SK-N-SH (cell line): ENCODE results near the gene LGALS3. TPM values are rescaled to one million over a fixed set of nuclear protein-coding genes. Genes with fewer than 3 reads are reported as not detected.

ENCODE experiments used
- CTCF ChIA-PET: fragments of 300-600, 350-600 bp; formaldehyde crosslinking; extraction: SDS; loops from one replicate; lab custom pipeline; 2021; lab: Yijun Ruan, JAX
- POLR2A ChIA-PET: fragments of 350-600 bp; sonication (Branson Sonifier 250); formaldehyde crosslinking; extraction: SDS; loops from one replicate; lab custom pipeline; 2020; ENCODE audit warnings: antibody characterized with exemption, inconsistent platforms; lab: Yijun Ruan, JAX
- DNase-seq: peaks from one replicate; pipeline ENCODE4 v3.0.0; 2012
- H2AFZ ChIP-seq: fragments of 200-600 bp; sonication (generic); 2 replicates; pipeline ENCODE4 v1.8.1; 2016; ENCODE audit warnings: antibody characterized with exemption, mild to moderate bottlenecking, low read depth
- H3F3A ChIP-seq: fragments of 200-600 bp; sonication (generic); replicated peaks from 2 replicates; pipeline ENCODE3; 2016; ENCODE audit warnings: antibody characterized with exemption, mild to moderate bottlenecking; ENCODE audit not compliant: insufficient read depth
- H3K27ac ChIP-seq, 2 experiments: fragments of 200-500 bp in 1 of 2; fragments of 200-600 bp in 1 of 2; sonication (Bioruptor generic) in 1 of 2; sonication (generic), shearing (Covaris generic) in 1 of 2; 2 replicates each; pipeline versions ENCODE4 v1.5.1 to v1.6.1; 2014 to 2016; ENCODE audit warnings: low read depth in 2 of 2, inconsistent platforms in 1 of 2, low read length in 1 of 2, mild to moderate bottlenecking in 1 of 2, mixed read lengths in 1 of 2
- H3K27me3 ChIP-seq: fragments of 200-600 bp; sonication (generic), shearing (Covaris generic); 2 replicates; pipeline ENCODE4 v1.6.1; 2016; ENCODE audit warnings: mixed run types; ENCODE audit not compliant: insufficient read depth
- H3K36me3 ChIP-seq, 2 experiments: fragments of 200-500 bp in 1 of 2; fragments of 200-600 bp in 1 of 2; sonication (Bioruptor generic) in 1 of 2; sonication (generic) in 1 of 2; replicated peaks in 1 of 2; 2 replicates each; pipeline versions ENCODE3 to v1.5.1; 2014 to 2016; ENCODE audit warnings: low read length in 1 of 2, mild to moderate bottlenecking in 1 of 2; ENCODE audit not compliant: insufficient read depth in 2 of 2, control insufficient read depth in 1 of 2
- H3K4me1 ChIP-seq, 2 experiments: fragments of 200-500 bp in 1 of 2; fragments of 200-600 bp in 1 of 2; sonication (Bioruptor generic) in 1 of 2; sonication (generic), shearing (Covaris generic) in 1 of 2; 2 replicates each; pipeline versions ENCODE4 v1.5.1 to v1.6.1; 2014 to 2016; ENCODE audit warnings: low read depth in 1 of 2, low read length in 1 of 2, mixed run types in 1 of 2; ENCODE audit not compliant: insufficient read depth in 2 of 2, control insufficient read depth in 1 of 2
- H3K4me2 ChIP-seq: fragments of 200-600 bp; sonication (generic), shearing (Covaris generic); 2 replicates; pipeline ENCODE4 v1.6.1; 2017; ENCODE audit warnings: mixed run types
- H3K4me3 ChIP-seq, 2 experiments: fragments of 200-500 bp in 1 of 2; fragments of 200-600 bp in 1 of 2; sonication (Bioruptor generic) in 1 of 2; sonication (generic), shearing (Covaris generic) in 1 of 2; 2 replicates each; pipeline versions ENCODE4 v1.5.1 to v1.8.1; 2014 to 2016; ENCODE audit warnings: low read depth in 2 of 2, inconsistent platforms in 1 of 2, low read length in 1 of 2, mild to moderate bottlenecking in 1 of 2, mixed read lengths in 1 of 2, moderate library complexity in 1 of 2
- H3K79me2 ChIP-seq: fragments of 200-600 bp; sonication (generic); 2 replicates; pipeline ENCODE4 v1.8.1; 2017; ENCODE audit warnings: mild to moderate bottlenecking; ENCODE audit not compliant: insufficient read depth
- H3K9ac ChIP-seq: fragments of 200-600 bp; sonication (generic); 2 replicates; pipeline ENCODE4 v1.6.1; 2017; ENCODE audit warnings: mixed run types
- H3K9me2 ChIP-seq: fragments of 200-600 bp; sonication (generic); 2 replicates; pipeline ENCODE4 v1.6.1; 2017; ENCODE audit warnings: mixed run types
- H3K9me3 ChIP-seq: fragments of 200-600 bp; sonication (generic); 2 replicates; pipeline ENCODE4 v1.6.1; 2017; ENCODE audit warnings: mixed run types, mild to moderate bottlenecking, moderate library complexity
- H4K20me1 ChIP-seq: fragments of 200-600 bp; sonication (generic); 2 replicates; pipeline ENCODE4 v1.6.1; 2017; ENCODE audit warnings: mild to moderate bottlenecking, mixed run types; ENCODE audit not compliant: insufficient read depth
- MEF2A ChIP-seq: IDR thresholded peaks from 2 replicates; pipeline ENCODE4 v1.4.0; 2012; ENCODE audit warnings: low read depth, borderline replicate concordance
- NFIC ChIP-seq: IDR thresholded peaks from 2 replicates; pipeline ENCODE4 v1.4.0; 2012; ENCODE audit warnings: borderline replicate concordance
- POLR2AphosphoS5 ChIP-seq: IDR thresholded peaks from 2 replicates; pipeline ENCODE4 v1.6.1; 2012; ENCODE audit warnings: low read depth, low read length
- RCOR1 ChIP-seq: fragments of 150-350 bp; IDR thresholded peaks from 2 replicates; pipeline ENCODE4 v1.6.1; 2017; ENCODE audit warnings: antibody characterized with exemption, low read length
- SIN3A ChIP-seq: IDR thresholded peaks from 2 replicates; pipeline ENCODE4 v1.6.1; 2012; ENCODE audit warnings: low read depth, mild to moderate bottlenecking, low read length, moderate library complexity, borderline replicate concordance
- WGBS: methylation state at CpG from one replicate; pipeline ENCODE4 v1.1.6; 2017; ENCODE audit warnings: low lambda C conversion rate; 5-methylcytosine and 5-hydroxymethylcytosine counted together
- polyA plus RNA-seq, 3 experiments: library from polyadenylated mRNA; depleted of rRNA; stranded (reverse); fragments of >200 nt; gene quantifications; 2 replicates each; pipeline ENCODE4 v1.2.3, GENCODE V29; 2012
- TF ChIP-seq, protein P1 (sequence below): IDR thresholded peaks from 2 replicates; pipeline ENCODE4 v1.4.0; 2012; ENCODE audit warnings: low read depth, borderline replicate concordance
- TF ChIP-seq, protein P2 (sequence below): IDR thresholded peaks from 2 replicates; pipeline ENCODE4 v1.4.0; 2012; ENCODE audit warnings: low read depth
- TF ChIP-seq, protein P3 (sequence below): fragments of 200-600 bp; sonication (generic); IDR thresholded peaks from 2 replicates; pipeline ENCODE4 v1.6.1; 2017; ENCODE audit warnings: antibody characterized with exemption, mild to moderate bottlenecking, moderate library complexity
- TF ChIP-seq, protein P4 (sequence below): fragments of 150-350 bp; IDR thresholded peaks from 2 replicates; pipeline ENCODE4 v1.6.1; 2016; ENCODE audit warnings: mild to moderate bottlenecking, low read depth, low read length

LGALS3 gene
- polyA plus RNA-seq, 1 of the 3 experiments (the other 2 are of a cell fraction) = 59.8 TPM

DNA sequence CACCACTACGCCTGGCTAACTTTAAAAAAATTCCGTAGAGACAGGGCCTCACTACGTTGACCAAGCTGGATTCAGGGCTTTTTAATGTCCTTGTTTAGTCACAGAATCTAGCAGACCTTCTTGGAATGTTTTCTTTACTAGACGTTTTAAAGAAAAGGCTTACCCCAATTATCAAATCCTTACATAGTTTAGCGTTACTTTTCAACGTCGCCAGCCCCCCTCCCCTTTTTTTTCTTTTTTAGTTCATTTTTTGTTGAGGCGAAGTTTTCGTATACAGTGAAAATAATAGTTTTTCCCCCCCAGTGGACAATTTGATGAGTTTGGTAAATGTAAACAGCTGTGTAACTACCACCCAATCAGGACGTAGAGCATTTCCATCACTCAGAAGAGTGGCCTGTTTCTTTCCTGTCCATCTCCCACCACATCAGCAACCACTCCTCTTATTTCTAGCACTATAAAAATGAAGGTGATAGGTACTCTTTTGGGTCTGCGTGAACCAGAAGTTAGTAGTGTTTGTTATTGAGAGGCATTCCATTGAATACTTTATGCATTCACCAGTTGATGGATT lies 63.1 kb downstream of the LGALS3 start:
- TF ChIP-seq MEF2A (no peak), RCOR1 (no peak), POLR2AphosphoS5 (no peak), NFIC (no peak), SIN3A (no peak)
- TF ChIP-seq, protein P1, sequence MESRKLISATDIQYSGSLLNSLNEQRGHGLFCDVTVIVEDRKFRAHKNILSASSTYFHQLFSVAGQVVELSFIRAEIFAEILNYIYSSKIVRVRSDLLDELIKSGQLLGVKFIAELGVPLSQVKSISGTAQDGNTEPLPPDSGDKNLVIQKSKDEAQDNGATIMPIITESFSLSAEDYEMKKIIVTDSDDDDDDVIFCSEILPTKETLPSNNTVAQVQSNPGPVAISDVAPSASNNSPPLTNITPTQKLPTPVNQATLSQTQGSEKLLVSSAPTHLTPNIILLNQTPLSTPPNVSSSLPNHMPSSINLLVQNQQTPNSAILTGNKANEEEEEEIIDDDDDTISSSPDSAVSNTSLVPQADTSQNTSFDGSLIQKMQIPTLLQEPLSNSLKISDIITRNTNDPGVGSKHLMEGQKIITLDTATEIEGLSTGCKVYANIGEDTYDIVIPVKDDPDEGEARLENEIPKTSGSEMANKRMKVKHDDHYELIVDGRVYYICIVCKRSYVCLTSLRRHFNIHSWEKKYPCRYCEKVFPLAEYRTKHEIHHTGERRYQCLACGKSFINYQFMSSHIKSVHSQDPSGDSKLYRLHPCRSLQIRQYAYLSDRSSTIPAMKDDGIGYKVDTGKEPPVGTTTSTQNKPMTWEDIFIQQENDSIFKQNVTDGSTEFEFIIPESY = no peak
- TF ChIP-seq, protein P2, sequence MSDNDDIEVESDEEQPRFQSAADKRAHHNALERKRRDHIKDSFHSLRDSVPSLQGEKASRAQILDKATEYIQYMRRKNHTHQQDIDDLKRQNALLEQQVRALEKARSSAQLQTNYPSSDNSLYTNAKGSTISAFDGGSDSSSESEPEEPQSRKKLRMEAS = no peak
- TF ChIP-seq, protein P3, sequence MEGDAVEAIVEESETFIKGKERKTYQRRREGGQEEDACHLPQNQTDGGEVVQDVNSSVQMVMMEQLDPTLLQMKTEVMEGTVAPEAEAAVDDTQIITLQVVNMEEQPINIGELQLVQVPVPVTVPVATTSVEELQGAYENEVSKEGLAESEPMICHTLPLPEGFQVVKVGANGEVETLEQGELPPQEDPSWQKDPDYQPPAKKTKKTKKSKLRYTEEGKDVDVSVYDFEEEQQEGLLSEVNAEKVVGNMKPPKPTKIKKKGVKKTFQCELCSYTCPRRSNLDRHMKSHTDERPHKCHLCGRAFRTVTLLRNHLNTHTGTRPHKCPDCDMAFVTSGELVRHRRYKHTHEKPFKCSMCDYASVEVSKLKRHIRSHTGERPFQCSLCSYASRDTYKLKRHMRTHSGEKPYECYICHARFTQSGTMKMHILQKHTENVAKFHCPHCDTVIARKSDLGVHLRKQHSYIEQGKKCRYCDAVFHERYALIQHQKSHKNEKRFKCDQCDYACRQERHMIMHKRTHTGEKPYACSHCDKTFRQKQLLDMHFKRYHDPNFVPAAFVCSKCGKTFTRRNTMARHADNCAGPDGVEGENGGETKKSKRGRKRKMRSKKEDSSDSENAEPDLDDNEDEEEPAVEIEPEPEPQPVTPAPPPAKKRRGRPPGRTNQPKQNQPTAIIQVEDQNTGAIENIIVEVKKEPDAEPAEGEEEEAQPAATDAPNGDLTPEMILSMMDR = no peak
- DNase-seq = no peak
- H3K9me2 ChIP-seq = no peaks in the 10 kb centered on the region

DNA sequence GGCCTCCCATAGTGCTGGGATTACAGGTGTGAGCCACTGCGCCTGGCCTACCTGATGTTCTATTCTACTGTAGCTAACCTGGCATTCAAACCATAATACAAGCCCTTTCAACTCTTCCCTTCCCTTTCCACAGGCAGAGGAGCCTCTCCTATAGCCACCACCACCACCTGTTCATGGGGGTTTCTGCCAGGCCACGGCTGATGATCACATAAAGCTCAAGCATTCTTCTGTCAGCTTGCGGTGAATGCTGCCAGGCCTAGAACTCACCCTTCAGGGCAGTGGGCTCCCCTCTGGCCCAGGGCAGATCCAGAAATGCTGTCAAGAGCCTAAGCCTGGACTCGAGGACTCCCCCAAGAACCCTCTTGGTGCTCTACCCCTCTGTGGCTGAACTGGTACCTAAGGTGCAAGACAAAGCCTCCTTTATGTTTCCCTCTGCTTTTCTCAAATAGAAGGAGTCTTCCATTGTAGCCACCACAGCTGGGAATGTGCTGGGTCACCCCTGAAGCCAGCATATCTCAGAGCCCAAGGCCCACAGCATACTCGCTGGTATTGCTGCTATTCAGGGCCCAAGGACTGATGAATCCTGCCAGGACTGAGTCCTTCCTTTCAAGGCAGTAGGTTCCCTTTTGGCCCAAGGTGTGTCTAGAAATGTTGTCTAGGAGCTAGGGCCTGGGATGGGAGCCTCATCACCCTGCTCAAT lies 65.8 kb downstream of the LGALS3 start:
- Histone ChIP-seq H3K27me3 (no peaks in the 10 kb centered on the region), H4K20me1 (no peaks in the 10 kb centered on the region), H3K4me3 (no peak overlapping the region), H3K4me2 (no peak overlapping the region), H3K9ac (no peak overlapping the region), H2AFZ (no peak overlapping the region), H3K79me2 (peaks cover 15% of the 10 kb centered on the region), H3K9me2 (no peaks in the 10 kb centered on the region), H3K27ac (no peak overlapping the region), H3F3A (peaks cover 3% of the 10 kb centered on the region), H3K36me3 (no peaks in the 10 kb centered on the region), H3K4me1 (peaks cover 5 to 11% of the 10 kb centered on the region in 2 experiments), H3K9me3 (no peaks in the 10 kb centered on the region)
- ChIA-PET POLR2A (no interaction called here), CTCF (interaction anchor here (1.5 to 1.9 kb wide), 3 partner anchors 17 to 144 kb away, joined by 3 to 4 read pairs (median 3); partner anchors contain the start of gene MAPK1IP1L)
- WGBS = 85% methylated on average over 4 of the region's 5 CpGs
- TF ChIP-seq, protein P4, sequence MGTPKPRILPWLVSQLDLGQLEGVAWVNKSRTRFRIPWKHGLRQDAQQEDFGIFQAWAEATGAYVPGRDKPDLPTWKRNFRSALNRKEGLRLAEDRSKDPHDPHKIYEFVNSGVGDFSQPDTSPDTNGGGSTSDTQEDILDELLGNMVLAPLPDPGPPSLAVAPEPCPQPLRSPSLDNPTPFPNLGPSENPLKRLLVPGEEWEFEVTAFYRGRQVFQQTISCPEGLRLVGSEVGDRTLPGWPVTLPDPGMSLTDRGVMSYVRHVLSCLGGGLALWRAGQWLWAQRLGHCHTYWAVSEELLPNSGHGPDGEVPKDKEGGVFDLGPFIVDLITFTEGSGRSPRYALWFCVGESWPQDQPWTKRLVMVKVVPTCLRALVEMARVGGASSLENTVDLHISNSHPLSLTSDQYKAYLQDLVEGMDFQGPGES = no peak
- TF ChIP-seq SIN3A = no peak
- DNase-seq = no peak

More for the DNA sequence above, 63.1 kb downstream of the LGALS3 start:
- Histone ChIP-seq H4K20me1 (no peaks in the 10 kb centered on the region), H3K4me1 (peaks cover 12 to 13% of the 10 kb centered on the region in 2 experiments), H3K9me3 (no peaks in the 10 kb centered on the region), H3K27me3 (no peaks in the 10 kb centered on the region), H3K9ac (peak overlapping the region; percentile 63; the same call in 1 of the 2 replicates), H3K36me3 (peaks cover 0 to 3% of the 10 kb centered on the region in 2 experiments), H2AFZ (peak overlapping the region; percentile 95), H3F3A (peaks cover 3% of the 10 kb centered on the region), H3K27ac (peak overlapping the region; percentile 29 to 40; a peak in 2 of 4 replicates), H3K4me2 (peak overlapping the region; percentile 83), H3K4me3 (peak overlapping the region; percentile 79 to 92), H3K79me2 (peaks cover 42% of the 10 kb centered on the region)
- ChIA-PET CTCF (interaction anchor here (0.7 to 0.8 kb wide), 2 partner anchors 21 to 326 kb away, joined by 3 read pairs; no protein-coding TSS in a partner anchor), POLR2A (no interaction called here)
- 56% methylated on average over 11 of the region's 11 CpGs for WGBS

Other genes starting within 250 kb of the LGALS3 start
- gene GCH1, start 226.4 kb upstream of the LGALS3 start, polyA plus RNA-seq (2012; rRNA removed) = 2.2 and 4.7 TPM in 2 replicates
- 2.9 and 3.6 TPM in 2 replicates for gene WDHD1, start 102.2 kb upstream of the LGALS3 start, polyA plus RNA-seq (2012; rRNA removed)
- gene SOCS4, start 102.0 kb upstream of the LGALS3 start, polyA plus RNA-seq (2012; rRNA removed) = 2.2 and 3.2 TPM in 2 replicates
- gene MAPK1IP1L, start 77.6 kb upstream of the LGALS3 start, polyA plus RNA-seq (2012; rRNA removed) = 105 and 129 TPM in 2 replicates
- gene DLGAP5, start 62.3 kb downstream of the LGALS3 start, polyA plus RNA-seq (2012; rRNA removed) = 6.2 and 6.4 TPM in 2 replicates
- 10.0 and 13.2 TPM in 2 replicates for gene FBXO34, start 142.2 kb downstream of the LGALS3 start, polyA plus RNA-seq (2012; rRNA removed)